Mesenteric fat pad (tissue), 1 donor: ENCODE data around the gene KRT2. TPM values are rescaled to one million over a fixed set of nuclear protein-coding genes. Genes with fewer than 3 reads are reported as not detected.

Experiments
- DNase-seq: peaks from one replicate; pipeline ENCODE4 v3.0.0-alpha.2; 2020; ENCODE audit warnings: low spot score
- long read RNA-seq: library from polyadenylated mRNA; unstranded; transcript quantifications from one replicate; pipeline ENCODE4 v2.0.0, GENCODE V29; 2020
- total RNA-seq: library from RNA; stranded (reverse); fragmentation: NEBNext Ultra II Directional; extraction: Animal tissue kit (Norgen Biotek cat#: 25700); gene quantifications from one replicate; pipeline ENCODE4 v1.2.1, GENCODE V29; 2021
- donor health status: DM: yes; HTN: yes; CAD: no.

Gene KRT2
- total RNA-seq, result not detected
- long read RNA-seq, result 0 reads

DNA sequence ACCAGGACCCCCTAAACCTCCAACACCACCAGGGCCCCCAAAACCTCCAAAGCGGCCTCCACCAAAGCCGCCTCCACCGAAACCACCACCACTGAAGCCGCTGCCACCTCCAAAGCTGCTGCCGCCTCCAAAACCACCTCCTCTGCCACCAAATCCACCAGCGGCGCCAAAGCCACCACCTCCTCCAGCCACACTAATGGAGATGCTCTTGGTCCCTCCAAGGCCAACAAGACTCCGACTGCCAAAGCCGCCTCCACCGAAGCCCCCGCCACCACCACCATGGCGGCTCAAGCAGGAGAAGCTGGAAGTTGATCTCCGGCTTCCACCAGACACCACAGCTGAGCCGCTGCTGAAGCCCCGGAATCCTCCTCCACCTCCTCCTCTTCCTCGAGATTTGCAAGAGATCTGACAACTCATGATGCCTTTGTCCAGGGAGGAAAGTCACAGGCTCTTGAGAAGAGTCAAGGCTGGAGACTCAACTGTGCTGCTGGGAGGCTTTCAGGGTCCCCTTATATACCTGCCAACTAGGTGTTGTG is at the start of gene KRT2:
Gene KRT2 (minus strand): TSS at position 486 of the 536 bp plus-strand sequence. CDS start 69 bp downstream, at position 417.
- peak; percentile 83 for DNase-seq

DNA sequence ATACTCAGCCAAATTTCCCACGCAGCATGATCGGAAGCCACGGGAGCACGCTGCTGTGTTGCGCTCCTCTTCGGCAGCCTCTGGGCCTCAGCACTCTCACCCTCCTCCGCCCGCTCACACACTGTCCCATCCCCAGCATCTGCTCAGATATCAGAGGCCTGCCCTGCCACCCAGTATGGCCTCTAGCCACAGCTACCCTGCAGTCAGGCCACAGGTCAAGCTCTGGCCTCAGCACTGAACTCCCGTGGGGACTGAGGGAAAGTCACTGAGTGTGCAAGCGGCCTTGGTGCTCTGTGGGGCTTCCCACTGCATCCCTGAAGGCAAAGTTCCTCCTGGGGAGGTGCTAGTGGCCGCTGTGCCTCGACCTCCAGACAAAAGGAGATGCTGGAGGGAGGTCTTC is 49.3 kb upstream of the KRT2 start:
- DNase-seq, result no peak

DNA sequence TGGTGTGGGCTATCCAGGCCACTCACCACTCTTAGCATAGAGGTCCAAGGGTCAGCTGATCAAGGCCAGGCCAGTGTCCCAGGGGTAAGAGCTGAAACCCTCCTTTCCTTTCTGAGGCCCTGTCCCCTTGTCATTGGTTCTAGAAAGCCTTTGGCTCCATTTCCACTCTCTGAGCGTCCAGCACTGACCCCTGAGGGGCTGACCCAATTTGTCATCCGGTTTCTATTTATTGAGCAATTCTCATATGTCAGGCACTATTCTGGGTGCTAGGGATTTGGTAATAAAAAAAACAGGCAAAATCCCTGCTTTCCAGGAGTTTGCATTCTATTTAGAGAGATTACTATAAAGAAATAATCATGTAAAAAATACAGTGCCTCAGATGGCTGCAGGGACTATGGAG is 47.9 kb upstream of the KRT2 start:
- DNase-seq, result no peak

DNA sequence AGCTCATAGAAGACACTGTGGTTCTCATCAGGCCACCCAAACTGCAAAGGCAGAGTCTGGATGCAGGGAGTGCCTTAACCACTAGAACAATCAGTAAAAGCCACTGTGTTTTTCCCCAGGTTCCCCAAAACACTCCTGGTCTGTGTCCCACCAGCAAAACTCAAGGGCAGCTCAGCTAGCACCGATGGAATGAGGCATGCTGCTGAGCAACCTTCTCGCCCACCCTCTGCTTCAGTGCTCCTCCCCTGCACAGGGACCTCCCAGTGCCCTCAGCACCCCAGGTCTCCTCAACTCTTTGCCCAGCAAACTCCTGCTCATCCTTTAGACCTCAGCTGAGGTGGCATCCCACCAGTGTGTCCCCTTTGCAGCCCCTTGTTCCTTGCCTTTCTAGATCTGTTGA is 47.4 kb upstream of the KRT2 start:
- DNase-seq, result no peak

DNA sequence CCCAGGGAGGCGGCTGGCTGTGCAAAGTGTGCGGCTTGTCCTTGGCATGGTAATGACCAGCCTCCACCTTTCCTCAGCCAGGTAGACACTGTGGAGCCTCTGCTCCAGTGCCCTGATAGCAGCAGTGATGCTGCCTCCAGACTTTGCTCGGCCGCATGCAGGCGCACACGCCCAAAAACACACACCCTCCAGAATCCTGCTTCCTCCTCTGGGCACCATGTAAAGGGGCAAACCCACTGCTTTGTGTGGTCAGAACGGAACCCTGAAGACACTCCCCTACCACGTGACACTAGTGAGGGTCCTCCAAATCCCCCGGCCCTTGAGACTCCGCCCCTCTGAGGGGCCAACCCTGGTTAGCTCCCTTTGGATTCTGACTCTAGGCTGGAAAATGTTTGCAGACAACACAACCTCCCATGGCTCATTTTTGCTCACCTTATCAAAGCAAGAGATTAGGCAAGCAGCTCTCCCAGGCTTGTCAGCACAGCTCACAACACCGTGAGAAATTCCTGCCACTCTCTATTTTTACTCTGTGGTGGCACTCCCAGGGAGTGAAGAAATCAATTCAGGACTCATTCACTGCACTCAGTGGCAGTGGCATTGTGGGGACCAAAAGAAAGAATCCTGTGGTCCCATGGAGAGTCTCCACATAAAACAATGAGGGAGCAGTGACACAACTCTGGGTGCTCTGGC is 46.8 kb upstream of the KRT2 start:
- no peak for DNase-seq

DNA sequence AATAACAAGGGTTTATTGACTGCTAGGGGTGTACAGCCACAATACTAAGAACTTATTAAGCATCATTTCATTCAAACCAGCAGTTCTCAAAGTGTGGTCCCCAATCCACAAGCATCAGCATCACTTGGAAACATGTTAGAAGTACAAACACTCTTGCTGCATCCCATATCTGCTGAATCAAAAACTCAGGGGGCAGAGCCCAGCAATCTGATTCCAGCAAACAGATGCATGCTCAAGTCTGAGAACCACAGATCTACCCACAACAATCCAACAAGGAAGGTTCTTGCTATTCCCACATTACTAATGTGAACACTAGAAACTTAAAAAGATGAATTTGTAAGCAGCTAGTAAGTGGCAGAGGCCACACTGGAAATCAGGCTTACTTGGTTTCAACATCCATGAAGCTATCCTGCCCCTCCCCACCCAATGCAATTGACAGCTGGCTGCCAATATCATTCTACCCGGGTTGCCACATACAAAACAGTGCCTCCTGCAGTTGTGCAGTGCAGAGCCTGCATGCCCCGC is 45.1 kb upstream of the KRT2 start:
- no peak for DNase-seq

DNA sequence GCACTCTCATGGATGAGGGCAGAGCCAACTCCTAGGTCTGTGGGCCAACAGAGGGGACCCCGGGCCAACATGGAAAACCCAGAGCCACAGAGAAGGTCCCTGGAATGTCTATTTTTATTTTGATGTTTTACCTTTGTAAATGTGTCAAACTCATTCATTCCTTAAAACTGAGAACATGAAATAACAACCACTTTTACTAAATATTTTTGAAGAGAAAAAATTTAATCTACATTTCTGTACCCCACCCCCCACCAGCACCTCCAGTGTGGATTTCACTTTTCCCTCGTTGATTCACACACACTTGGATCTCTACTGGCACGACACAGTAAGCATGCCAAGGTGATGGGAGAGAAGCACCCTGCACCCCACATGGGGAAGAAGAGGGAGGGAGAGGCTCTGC is 44.6 kb upstream of the KRT2 start:
- no peak for DNase-seq

DNA sequence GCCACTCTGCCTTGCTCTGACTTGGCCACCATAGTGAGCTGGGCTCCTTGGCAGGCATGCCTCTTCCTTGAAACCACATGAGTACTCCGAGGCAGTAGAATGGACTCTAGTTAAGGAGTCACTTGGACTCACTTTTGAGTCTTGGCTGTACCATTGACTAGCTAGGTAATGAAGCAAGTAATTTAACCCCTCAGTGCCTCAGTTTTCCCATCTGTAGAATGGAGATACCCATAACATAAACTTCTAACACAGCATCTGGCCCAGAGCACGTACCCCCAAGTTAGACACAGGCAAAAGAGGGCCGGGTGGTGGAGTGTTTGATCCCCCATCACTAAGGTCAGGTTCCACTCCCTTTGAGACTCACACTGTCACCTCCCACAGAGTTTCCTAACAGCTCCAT is 43.0 kb upstream of the KRT2 start:
- DNase-seq, result no peak

DNA sequence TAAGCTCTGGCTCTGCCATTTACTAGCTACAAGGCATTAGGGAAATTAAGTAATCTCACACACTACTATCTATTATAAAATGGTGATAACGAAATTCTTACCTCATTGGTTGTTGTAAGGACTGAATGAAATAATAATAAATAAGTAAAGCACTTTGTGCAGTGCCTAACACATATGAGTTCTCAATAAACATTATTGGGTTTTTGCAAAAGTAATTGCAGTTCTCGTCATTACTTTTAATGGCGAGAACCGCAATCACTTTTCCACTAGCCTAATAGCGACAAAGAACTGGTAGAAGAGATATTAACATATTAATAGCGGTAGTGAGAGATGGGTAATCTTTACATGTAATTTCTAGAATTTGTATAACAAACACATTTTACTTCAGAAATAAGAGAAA is 42.1 kb upstream of the KRT2 start:
- DNase-seq, result no peak

DNA sequence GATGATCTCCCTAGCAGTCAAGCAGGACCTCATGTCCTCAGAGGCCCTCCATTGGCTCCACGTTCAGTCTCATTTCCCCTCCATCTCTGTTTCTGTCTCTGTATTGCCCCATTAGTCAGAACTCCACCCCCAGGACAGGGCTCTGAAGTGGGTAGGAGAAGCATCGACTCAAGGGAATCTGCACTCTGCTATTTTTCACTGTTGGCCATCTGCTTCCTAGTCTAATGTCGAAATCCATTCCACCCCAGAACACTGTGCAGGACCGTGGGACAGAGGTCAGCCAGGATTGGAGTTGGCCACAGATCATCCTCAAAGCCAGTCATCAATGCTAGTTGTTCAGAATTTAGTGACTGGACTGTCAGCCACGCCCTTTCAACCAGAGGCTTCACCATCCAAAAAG is 41.2 kb upstream of the KRT2 start:
- DNase-seq, result no peak

DNA sequence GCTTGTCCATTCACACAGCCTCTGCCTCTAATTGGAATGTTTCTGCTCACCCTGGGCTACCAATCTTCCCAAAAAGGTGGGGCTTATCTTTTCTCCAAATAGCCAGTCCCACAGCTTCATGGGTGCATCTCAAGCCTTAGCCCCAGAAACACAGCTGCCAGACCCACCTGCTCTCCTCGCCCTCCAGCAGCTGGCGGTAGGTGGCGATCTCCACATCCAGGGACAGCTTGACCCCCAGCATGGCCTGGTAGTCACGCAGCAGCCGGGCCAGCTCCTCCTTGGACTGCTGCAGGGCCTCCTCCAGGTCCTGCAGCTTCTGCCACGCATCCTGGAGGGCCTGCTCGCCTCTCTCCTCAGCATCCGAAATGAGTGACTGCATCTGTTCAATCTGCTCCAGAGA is 40.2 kb upstream of the KRT2 start:
- no peak for DNase-seq

DNA sequence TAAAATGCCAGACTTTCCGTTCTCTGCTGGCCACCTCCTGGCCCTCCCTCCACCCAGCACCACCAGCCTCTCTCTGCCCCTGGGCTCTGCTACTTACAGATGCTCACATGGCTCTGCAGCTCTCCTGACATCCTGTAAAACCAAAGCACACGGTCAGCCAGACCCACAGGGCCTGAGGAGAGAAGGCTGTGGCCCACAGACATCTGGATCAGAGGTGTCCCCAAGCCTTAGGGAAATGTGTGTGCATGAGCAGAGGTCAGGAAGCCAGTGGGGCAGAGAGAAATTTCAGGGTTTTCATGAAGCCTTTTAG is 39.8 kb upstream of the KRT2 start:
- no peak for DNase-seq

DNA sequence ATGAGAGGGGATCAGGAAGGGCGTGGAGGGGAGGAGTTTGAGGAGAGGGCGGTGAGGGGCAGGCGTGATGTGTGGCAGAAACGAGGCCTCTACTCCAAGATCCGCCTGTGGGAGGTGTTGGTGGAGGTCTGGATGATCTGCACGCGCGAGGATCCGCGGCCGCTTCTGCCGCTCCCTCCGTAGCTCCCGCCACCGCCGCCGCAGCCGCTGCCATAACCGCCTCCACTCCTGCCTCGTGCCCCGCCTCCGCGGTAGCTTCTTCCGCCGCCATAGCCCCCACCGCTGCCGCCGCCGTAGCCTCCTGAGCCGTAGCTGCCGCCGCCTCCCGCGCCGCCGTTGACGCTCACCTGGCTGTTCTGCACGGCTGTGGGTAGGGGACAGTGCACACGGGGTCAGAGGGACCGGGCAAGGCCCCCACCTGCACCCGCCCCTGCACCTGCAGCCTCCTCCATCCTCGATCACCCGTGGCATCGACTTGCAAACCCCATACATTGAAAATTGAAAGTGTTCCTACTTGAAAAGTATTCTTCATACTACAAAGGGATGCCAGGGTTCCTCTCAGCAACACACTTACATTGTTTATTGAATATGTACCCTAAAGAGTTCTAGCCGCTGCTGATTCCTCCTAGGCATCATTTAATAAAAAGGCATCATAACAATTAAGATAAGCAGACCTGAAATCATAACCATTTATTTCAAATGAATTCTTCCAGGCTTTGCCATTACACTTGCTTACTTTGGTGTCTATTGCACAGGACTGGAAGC is 39.2 kb upstream of the KRT2 start:
- DNase-seq, result no peak

DNA sequence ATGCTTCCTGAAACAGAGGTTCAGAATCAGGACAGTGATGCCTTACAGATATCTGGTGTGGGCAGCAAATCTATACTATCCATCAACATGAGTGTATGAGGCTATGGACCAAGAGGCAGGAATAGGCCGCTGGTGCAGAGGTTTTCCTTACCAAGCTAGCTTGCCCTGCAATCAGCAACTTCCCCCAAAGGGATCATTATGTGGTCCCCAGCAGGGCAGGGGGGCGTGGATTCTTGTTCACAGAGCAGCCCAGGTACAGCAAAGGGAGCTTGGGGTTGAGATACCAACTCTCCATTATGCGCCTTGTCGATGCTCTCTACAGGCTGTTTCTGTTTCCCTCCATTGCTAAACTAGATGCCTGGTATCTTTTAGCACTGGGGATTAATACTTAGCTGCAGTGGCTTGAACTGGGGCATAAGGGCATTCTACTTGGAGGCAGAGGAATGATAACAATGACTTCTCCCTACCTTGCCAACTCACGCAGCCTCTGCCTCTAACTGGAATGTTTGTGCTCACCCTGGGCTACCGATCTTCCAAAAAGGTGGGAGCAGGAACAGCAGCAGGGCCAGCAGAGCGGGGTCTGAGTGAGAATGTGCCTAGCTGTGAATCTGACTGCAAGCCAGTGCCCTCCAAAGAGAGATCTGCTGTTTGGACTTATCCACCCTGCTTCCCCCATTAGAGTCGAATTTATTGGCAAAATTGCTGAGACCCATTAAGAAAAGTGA is 38.5 kb upstream of the KRT2 start:
- no peak for DNase-seq

DNA sequence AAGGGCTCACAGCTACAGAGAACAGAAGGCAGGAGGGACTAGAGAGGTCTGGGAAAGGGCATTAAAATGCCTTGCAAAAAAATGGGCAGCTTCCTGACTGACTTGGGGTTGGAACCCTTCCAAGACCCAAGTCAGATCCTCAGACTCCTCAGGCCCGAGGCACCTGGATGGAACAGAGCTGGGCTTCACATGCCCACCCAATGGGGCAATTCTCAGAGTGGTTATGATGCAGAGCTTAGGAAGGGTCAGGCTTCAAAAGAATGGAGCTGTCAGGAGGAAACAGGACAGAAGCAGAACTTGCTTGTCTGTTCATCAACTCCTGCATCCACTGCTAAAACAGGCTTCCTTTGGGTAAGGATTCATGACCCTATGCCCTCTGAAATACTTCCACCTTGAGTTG is 37.9 kb upstream of the KRT2 start:
- DNase-seq, result no peak

DNA sequence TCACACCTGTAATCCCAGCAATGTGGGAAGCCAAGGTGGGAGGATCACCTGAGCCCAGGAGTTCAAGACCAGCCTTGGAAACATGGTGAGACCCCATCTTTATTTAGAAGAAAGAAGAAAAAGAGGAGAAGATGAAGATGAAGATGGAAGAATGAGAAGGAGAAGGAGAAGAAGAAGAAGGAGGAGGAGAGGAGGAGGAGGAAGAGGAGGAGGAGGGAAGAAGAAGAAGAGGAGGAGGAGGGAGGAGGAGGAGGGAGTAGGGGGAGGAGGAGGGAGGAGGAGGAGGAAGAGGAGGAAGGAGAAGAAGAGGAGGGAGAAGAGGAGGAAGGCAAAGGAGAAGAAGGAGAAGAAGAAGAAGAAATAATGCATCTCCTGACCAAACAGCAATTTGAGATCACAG is 37.2 kb upstream of the KRT2 start:
- DNase-seq, result no peak

DNA sequence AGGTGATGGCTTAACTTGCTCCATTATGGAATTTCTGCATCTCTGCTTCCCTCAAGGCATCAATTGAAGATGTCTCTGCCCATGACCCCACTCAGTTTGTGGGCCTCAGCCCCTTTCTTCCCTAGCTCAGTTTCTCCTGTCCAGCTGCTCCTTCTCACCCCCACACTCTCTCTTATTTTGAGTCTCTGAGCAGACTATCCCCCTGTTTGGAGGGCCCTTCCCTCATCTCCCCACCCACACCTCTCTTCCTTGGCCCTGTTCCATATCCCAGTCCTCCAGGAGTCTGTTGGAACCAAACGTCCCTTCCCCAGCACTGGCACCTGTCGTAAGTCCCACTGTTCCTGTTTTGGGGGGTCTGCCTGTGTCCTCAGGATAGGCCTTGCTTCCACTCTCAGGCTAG is 36.5 kb upstream of the KRT2 start:
- DNase-seq, result no peak

DNA sequence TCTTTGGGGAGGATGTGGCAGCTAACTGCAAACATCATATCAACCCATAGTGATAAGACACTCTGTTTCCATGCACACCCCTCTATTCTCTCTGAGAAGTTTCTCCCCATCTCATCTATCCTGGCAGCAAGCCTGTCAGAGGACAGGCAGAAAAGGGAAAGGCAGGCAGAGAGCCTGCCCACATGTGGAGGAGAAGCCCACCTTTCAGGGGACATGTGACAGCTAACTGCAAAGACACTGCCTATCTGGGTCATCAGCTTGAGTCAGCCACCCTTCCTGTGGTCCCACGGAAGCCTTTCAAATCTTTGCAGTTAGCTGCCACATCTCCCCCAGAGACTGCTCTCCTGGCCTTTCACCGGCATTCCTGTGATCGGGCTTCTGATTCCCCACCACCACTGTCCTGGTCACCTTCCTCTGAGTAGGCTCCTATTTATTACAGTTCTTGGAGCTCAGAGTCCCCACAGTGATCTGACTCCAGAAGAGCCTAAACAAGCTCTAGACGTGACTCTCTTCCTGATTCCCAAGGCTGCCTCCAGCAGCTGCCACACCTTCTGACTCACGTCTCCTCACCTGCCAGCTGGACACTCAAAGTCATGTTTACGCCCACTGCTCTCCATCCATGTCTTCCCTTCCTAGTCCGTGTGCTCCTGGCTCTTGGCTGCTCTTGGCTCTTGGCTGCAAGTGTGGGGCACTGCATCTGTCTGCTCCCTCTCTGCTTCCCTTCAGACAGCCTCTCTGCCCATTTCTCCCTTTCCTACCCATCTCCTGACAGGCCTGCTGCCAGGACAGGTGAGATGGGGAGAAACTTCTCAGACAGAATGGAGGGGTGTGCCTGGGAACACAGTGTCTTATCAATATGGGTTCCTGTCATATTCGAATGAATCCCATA is 35.7 kb upstream of the KRT2 start:
- DNase-seq, result no peak

DNA sequence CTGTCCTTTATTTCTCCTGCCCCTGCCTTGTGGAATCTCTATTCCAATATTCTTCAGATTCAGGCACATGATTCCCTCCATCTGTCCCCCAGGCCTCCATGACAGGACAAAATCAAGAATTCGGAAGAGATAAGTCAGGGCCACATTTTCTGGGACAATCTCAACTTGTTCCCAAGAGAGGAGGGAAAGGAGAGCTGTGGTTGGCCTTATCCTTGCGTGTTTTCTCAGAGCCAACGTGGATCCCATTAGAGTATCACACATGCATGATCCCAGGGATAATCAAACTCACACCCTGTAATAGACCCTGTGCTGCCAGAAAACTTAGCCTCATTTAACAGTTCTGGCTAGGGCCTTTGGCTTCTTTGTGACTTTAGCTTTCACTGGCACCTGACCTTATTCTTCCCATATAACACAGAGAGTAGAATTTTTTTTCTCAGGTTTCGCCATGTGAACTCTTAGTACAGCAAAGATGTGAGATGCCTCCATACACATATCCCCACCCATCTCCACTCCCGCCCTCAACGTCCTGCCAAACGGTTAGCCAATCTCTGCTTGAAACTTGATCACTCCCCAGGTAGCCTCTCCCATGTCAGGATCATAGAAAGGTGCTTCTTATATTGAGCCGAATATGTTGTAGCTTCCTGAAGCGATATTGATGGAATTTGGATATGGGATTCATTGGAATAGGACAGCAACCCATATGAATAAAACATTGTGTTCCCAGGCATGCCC is 34.9 kb upstream of the KRT2 start:
- no peak for DNase-seq

DNA sequence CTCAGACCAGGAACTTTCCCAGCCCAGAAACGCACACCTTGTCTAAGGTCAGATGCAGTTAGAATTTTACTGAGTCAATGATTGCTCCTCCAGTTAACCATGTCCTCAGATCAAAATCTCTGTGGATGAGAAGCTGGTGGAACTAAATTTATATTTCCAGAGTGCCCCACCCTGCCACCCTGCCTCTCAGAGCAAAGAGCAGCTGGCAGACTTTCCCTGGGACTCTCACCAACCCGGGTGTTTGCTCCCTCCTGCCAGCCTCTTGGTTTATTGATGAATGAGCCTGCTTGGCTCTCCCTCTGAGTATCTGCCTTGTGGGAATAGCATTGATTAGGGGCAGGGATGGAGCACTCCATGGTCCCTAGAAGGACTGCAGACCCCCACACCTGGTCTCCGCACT is 34.1 kb upstream of the KRT2 start:
- no peak for DNase-seq
